Adrenal gland (tissue), 12 donors: ENCODE data around the gene CALU. TPM values are rescaled to one million over a fixed set of nuclear protein-coding genes. Genes with fewer than 3 reads are reported as not detected.

ENCODE experiments used
- DNase-seq, 7 donors: peaks; one replicate each; pipeline ENCODE4 v3.0.0-alpha.2; 2019 to 2020
- H3K27ac ChIP-seq, 5 donors: fragments of 200-600 bp; sonication (generic) in 4 of 5; 1 replicate in 3 of 5; 2 replicates in 2 of 5; pipeline versions ENCODE4 v1.5.1 to v1.8.0; 2016 to 2020; ENCODE audit warnings: mild to moderate bottlenecking in 1 of 5
- H3K27me3 ChIP-seq: fragments of 200-600 bp; 2 replicates; pipeline ENCODE4 v1.8.0; 2021
- H3K36me3 ChIP-seq, 2 donors: fragments of 200-600 bp; replicated peaks in 1 of 2; 1 replicate in 1 of 2; 2 replicates in 1 of 2; pipeline versions ENCODE4 v1.5.1 to v1.8.0; 2018 to 2022
- H3K4me1 ChIP-seq, 2 donors: fragments of 200-600 bp; replicated peaks in 1 of 2; 1 replicate in 1 of 2; 2 replicates in 1 of 2; pipeline versions ENCODE4 v1.5.1 to v1.8.0; 2018 to 2021
- H3K4me3 ChIP-seq, 4 donors: fragments of 200-600 bp; sonication (generic) in 3 of 4; one replicate each; pipeline ENCODE4 v1.5.1; 2016 to 2018
- H3K9me3 ChIP-seq, 3 donors: fragments of 200-600 bp; sonication (generic) in 1 of 3; replicated peaks in 1 of 3; 1 replicate in 2 of 3; 2 replicates in 1 of 3; pipeline versions ENCODE4 v1.5.1 to v1.8.0; 2016 to 2021
- POLR2A ChIP-seq, 2 donors: fragments of 450-650 bp; IDR thresholded peaks; one replicate each; pipeline ENCODE4 v1.6.1; 2017; ENCODE audit warnings: antibody characterized with exemption in 2 of 2, mild to moderate bottlenecking in 2 of 2, moderate library complexity in 1 of 2
- WGBS, 4 donors: extraction: QIAGEN DNeasy Blood & Tissue Kit in 2 of 4; methylation state at CpG; one replicate each; pipeline versions ENCODE4 v1.1.5 to v1.1.7; 2013 to 2017; 5-methylcytosine and 5-hydroxymethylcytosine counted together
- intact Hi-C, 2 donors: fragments of 100-400 bp; cut with DNase I; formaldehyde crosslinking; loops; one replicate each; pipeline versions ENCODE4 v1.14.1 to v1.15.0; 2022 to 2023
- polyA plus RNA-seq, 3 donors: library from polyadenylated mRNA; stranded (reverse); fragments of 200-250 nt in 2 of 3; fragments of 350-450 nt in 1 of 3; fragmentation: Illumina TruSeq in 1 of 3; extraction: RNeasy Lipid Tissue Mini Kit (QIAGEN cat#74804) in 1 of 3; gene quantifications; one replicate each; pipeline ENCODE4 v1.2.3, GENCODE V29; 2013 to 2014
- total RNA-seq, 9 donors: library from RNA; depleted of rRNA in 4 of 9; stranded (reverse); fragments of >200 nt in 4 of 9; fragments of 120-200 nt in 1 of 9; fragmentation: NEBNext Ultra II Directional in 1 of 9; extraction: Animal tissue kit (Norgen Biotek cat#: 25700) in 1 of 9; gene quantifications; one replicate each; pipeline versions ENCODE4 v1.1.0 to v1.2.4, GENCODE V29; 2013 to 2023
- TF ChIP-seq, protein P1 (sequence below), 6 experiments: fragments of 450-650 bp in 4 of 6; fragments of 200-600 bp in 2 of 6; sonication (generic) in 1 of 6; IDR thresholded peaks; 1 replicate in 5 of 6; 2 replicates in 1 of 6; pipeline versions ENCODE4 v1.5.1 to v1.8.0; 2016 to 2021; ENCODE audit warnings: antibody characterized with exemption in 6 of 6, mild to moderate bottlenecking in 2 of 6, moderate library complexity in 1 of 6
- donor health status: healthy with polysubstance abuse.
- donor health status: Bipolar disorder and iron deficiency.
- donor health status: DM: yes; HTN: yes; CAD: no.
- donor health status: DM: no; HTN: no; CAD: no.
- donor health status: DM: no; HTN: no; CAD: no.
- donor health status: DM: yes; HTN: yes; CAD: no.

CALU gene
- total and polyA plus RNA-seq, 12 donors, result 16.0 to 199 (median 86.9) TPM

DNA sequence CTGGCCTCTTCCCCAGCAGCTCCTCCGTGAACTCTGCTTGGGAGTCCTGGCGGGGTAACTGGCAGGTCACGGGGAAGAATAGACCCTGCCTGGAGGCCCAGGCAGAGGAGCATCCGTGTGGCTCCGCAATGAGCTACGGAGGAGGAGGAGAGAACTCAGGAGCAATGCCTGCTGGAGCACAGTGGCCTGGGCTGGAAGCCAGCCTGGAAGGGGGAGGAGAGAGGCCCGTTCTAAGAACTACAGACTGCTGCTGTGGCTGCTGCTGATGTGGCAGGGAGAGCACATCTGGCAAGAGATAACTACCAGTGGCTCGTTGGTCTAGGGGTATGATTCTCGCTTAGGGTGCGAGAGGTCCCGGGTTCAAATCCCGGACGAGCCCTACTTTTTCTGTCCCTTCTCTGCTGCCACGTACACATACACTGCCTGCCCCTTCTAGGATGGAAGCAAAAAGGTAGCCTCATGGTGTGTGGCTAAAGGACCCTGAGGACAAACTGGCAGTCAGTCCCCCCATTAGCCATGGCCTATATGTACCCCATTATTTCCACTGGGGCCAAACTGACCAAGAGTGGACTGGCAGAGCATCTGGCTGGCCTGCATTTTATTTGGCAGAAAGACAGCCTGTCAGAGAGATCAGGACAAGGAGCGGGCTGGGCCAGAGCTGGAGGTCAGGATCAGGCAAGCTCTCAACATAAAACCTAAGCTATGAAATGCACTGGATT lies 44.1 kb downstream of the CALU start:
- Histone ChIP-seq H3K27ac (no peak overlapping the region), H3K9me3 (no peaks in the 10 kb centered on the region), H3K4me3 (no peak overlapping the region), H3K4me1 (no peaks in the 10 kb centered on the region), H3K27me3 (no peaks in the 10 kb centered on the region), H3K36me3 (no peaks in the 10 kb centered on the region)
- 51 to 61% (median 54%) methylated on average over 10 to 15 of the region's 15 CpGs for WGBS, 4 donors
- TF ChIP-seq, protein P1, sequence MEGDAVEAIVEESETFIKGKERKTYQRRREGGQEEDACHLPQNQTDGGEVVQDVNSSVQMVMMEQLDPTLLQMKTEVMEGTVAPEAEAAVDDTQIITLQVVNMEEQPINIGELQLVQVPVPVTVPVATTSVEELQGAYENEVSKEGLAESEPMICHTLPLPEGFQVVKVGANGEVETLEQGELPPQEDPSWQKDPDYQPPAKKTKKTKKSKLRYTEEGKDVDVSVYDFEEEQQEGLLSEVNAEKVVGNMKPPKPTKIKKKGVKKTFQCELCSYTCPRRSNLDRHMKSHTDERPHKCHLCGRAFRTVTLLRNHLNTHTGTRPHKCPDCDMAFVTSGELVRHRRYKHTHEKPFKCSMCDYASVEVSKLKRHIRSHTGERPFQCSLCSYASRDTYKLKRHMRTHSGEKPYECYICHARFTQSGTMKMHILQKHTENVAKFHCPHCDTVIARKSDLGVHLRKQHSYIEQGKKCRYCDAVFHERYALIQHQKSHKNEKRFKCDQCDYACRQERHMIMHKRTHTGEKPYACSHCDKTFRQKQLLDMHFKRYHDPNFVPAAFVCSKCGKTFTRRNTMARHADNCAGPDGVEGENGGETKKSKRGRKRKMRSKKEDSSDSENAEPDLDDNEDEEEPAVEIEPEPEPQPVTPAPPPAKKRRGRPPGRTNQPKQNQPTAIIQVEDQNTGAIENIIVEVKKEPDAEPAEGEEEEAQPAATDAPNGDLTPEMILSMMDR (IDR thresholded peaks at IDR 0.05), result no peak
- TF ChIP-seq POLR2A (IDR thresholded peaks at IDR 0.05), result no peak
- peak; percentile 40 to 81 (median 55) for DNase-seq
- intact Hi-C loops, result no loop called here

DNA sequence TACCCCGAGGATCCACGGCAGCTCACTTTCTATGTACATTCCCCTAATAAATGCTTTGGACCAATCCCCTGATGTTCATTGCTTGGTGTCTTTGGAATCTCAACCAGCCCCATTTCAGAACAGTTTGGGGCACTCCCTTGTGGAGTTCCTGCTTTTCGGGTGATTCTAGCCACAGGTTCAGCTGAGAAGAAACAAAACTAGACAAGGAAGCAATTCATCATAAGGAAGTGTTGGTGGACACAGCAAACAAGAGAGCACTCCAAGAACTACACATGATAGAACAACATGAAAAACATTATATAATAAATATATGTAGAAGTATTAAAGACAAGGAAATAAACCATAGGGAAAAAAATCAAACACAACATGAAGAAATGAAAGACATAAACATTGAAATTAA lies 46.6 kb downstream of the CALU start:
- Histone ChIP-seq H3K4me3 (no peak overlapping the region), H3K27ac (no peak overlapping the region), H3K4me1 (peaks cover 0 to 4% of the 10 kb centered on the region in 2 donors), H3K36me3 (no peaks in the 10 kb centered on the region), H3K27me3 (no peaks in the 10 kb centered on the region), H3K9me3 (no peaks in the 10 kb centered on the region)
- intact Hi-C loops, result no loop called here
- TF ChIP-seq POLR2A (IDR thresholded peaks at IDR 0.05), result no peak
- TF ChIP-seq, protein P1 (IDR thresholded peaks at IDR 0.05), result no peak
- 77 to 94% (median 86%) methylated on average over 3 of the region's 3 CpGs for WGBS, 4 donors
- no peak for DNase-seq

DNA sequence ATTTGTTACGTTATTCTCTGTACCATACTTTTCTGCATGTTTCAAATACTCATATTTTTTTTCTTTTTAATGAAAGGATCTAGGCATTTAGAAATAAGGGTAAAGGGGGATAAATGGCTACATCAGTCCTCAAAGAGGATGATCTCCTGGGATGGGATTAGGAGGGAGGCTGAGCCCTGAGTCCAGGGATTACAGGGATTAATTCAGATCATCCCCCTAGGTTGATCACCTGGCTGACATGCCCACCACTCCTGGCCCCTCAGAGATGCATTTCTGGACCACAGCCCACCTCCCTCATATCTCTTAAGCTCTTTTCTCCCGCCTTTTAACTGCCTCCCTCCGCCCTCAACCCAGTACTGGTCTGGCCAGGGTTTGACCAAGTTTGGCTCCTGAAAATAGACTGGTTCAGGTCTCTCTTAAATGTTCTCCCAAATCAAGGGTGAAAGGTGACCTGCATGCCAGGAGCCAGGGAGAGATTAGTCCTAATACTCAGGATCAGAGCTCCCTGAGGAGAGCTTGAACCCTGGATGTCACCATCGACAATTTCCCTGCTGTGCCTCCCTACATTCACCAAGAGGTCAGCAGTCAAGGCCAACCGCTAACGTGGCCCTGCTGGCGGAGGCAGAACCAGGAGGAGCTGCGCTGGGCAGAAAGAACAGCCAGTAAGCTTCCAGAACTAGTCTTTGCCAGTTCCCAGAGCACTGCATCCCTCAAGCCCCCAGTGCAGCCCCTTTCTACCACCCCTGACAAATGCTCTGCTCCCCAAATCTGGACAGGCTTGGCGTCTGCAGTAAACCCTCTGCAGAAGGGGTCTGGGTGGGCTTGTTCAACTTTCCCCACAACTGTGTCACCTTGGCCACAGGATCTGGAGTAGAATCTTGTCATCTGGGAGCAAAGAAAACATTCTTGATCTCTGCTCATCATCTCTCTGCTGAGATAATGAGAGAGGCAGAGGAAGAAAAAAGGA lies 49.6 kb downstream of the CALU start:
- no peaks in the 10 kb centered on the region for H3K36me3 ChIP-seq
- TF ChIP-seq, protein P1 (IDR thresholded peaks at IDR 0.05), result no peak
- 71 to 82% (median 74%) methylated on average over 5 to 9 of the region's 9 CpGs for WGBS, 4 donors
- intact Hi-C loops, result no loop called here
- no peaks in the 10 kb centered on the region for H3K27me3 ChIP-seq
- no peaks in the 10 kb centered on the region for H3K9me3 ChIP-seq
- H3K27ac ChIP-seq, result no peak overlapping the region
- peak in 1 of 7 donors; percentile 31 for DNase-seq
- peaks cover 6 to 15% of the 10 kb centered on the region in 2 donors for H3K4me1 ChIP-seq
- no peak overlapping the region for H3K4me3 ChIP-seq

DNA sequence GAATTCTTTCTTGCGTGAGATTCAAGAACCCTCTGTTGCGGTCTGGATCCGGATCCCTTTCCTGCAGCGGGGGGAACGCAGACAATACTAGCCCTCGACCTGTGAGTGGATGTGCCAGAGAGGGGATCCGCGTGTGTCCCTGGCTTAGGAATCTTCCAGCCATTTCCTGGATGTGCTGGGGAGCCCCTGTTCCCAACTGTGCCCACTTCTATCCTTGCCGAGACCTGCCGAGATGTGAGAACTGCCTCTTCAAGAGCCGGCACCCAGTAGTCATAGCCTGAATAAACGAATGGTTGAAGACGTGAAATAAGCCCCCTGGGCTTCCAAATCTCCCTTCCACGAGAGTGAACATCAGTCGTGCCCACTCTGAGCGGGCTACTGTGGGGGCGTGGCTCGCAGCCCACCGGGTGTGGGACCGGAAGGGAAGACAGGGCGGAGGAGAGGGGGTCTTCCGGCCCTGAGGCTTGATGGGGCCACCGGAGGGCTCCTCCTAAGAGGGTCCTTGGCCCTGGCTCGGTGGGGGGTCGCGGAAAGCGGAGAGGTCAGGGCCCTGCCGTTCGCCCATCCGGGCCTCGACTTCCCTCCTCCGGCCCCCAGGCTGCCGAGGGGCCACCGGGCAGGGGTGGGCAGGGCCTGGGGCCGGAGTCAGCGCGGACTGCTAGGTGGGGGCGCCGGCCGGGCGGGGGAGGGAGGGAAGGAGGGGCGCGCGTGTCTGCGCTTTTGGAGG lies 51.3 kb downstream of the CALU start:
- H3K9me3 ChIP-seq, result no peaks in the 10 kb centered on the region
- peak overlapping the region in 2 of 4 donors; percentile 45 to 95 for H3K4me3 ChIP-seq
- no peak overlapping the region for H3K27ac ChIP-seq
- no peaks in the 10 kb centered on the region for H3K36me3 ChIP-seq
- WGBS, 4 donors, result 24 to 57% (median 39%) methylated on average over 15 to 44 of the region's 45 CpGs
- intact Hi-C loops, result no loop called here
- peaks cover 6 to 15% of the 10 kb centered on the region in 2 donors for H3K4me1 ChIP-seq
- no peaks in the 10 kb centered on the region for H3K27me3 ChIP-seq
- DNase-seq, result no peak
- TF ChIP-seq, protein P1 (IDR thresholded peaks at IDR 0.05), result no peak
- no peak for TF ChIP-seq POLR2A (IDR thresholded peaks at IDR 0.05)
